Endothelial cell (in vitro differentiated cells): ENCODE results near the gene RNF4. TPM values are rescaled to one million over a fixed set of nuclear protein-coding genes. Genes with fewer than 3 reads are reported as not detected.
"Not testable (repeated sequence)": the region's sequence is repeated elsewhere in the genome, so short reads cannot be mapped to it uniquely, and the experiment has no call there.

Experiments used
- DNase-seq: peaks from one replicate; pipeline ENCODE4 v3.0.0; 2021; ENCODE audit warnings: low spot score
- H3K27ac Mint-ChIP-seq: one replicate; pipeline ENCODE4 v1.8.0; 2021; ENCODE audit warnings: mixed read lengths, inconsistent platforms; ENCODE audit not compliant: unreplicated experiment
- H3K27me3 Mint-ChIP-seq: one replicate; pipeline ENCODE4 v1.8.0; 2021; ENCODE audit warnings: mild to moderate bottlenecking, moderate library complexity, mixed read lengths, inconsistent platforms; ENCODE audit not compliant: unreplicated experiment
- H3K36me3 Mint-ChIP-seq: one replicate; pipeline ENCODE4 v1.8.0; 2021; ENCODE audit warnings: mild to moderate bottlenecking, low read depth, mixed read lengths, inconsistent platforms; ENCODE audit not compliant: unreplicated experiment
- H3K4me1 Mint-ChIP-seq: one replicate; pipeline ENCODE4 v1.8.0; 2021; ENCODE audit warnings: mild to moderate bottlenecking, mixed read lengths, inconsistent platforms; ENCODE audit not compliant: unreplicated experiment
- H3K4me3 Mint-ChIP-seq: one replicate; pipeline ENCODE4 v1.8.0; 2021; ENCODE audit warnings: mild to moderate bottlenecking, mixed read lengths, inconsistent platforms; ENCODE audit not compliant: unreplicated experiment
- H3K9me3 Mint-ChIP-seq: one replicate; pipeline ENCODE4 v1.8.0; 2021; ENCODE audit warnings: mixed read lengths, inconsistent platforms; ENCODE audit not compliant: unreplicated experiment
- CTCF ChIP-seq: fragments of 200-600 bp; sonication (generic); IDR thresholded peaks from one replicate; pipeline ENCODE4 v1.5.0; 2021; ENCODE audit warnings: antibody characterized with exemption; ENCODE audit not compliant: unreplicated experiment
- total RNA-seq: library from RNA; stranded (reverse); fragmentation: NEBNext Ultra II Directional; extraction: Animal tissue kit (Norgen Biotek cat#: 25700); gene quantifications from one replicate; pipeline ENCODE4 v1.2.1, GENCODE V29; 2021; ENCODE audit not compliant: unreplicated experiment

RNF4 gene
- total RNA-seq, 1 donor from 2014 or later: 65.0 TPM

GRCh38 chr4:2545321-2546013 lies 76.6 kb downstream of the RNF4 start:
- no peak for TF ChIP-seq CTCF
- Mint-ChIP-seq H3K36me3 (peaks cover 3% of the 10 kb centered on the region), H3K4me3 (no peak overlapping the region), H3K27me3 (no peaks in the 10 kb centered on the region), H3K4me1 (peaks cover 2% of the 10 kb centered on the region), H3K27ac (no peak overlapping the region), H3K9me3 (no peaks in the 10 kb centered on the region)
- no peak for DNase-seq

- Mint-ChIP-seq H3K9me3 (no peaks in the 10 kb centered on the region), H3K4me1 (peaks cover 2% of the 10 kb centered on the region), H3K36me3 (peaks cover 3% of the 10 kb centered on the region), H3K27me3 (peaks cover under 1% of the 10 kb centered on the region), H3K27ac (no peak overlapping the region), H3K4me3 (no peak overlapping the region)
- DNase-seq: no peak
- TF ChIP-seq CTCF: no peak
Observed at GRCh38 chr4:2546286-2546823, 77.4 kb downstream of the RNF4 start.

- not testable (repeated sequence) for H3K27ac Mint-ChIP-seq, DNase-seq, H3K4me1 Mint-ChIP-seq, H3K27me3 Mint-ChIP-seq, H3K36me3 Mint-ChIP-seq, H3K9me3 Mint-ChIP-seq, H3K4me3 Mint-ChIP-seq
Observed at GRCh38 chr4:2546961-2547691, 78.2 kb downstream of the RNF4 start.

GRCh38 chr4:2551118-2551517 lies 82.2 kb downstream of the RNF4 start:
- no peak for DNase-seq
- H3K27me3 Mint-ChIP-seq: peaks cover 2% of the 10 kb centered on the region
- H3K4me1 Mint-ChIP-seq: no peaks in the 10 kb centered on the region
- H3K36me3 Mint-ChIP-seq: no peaks in the 10 kb centered on the region
- no peak for TF ChIP-seq CTCF
- no peaks in the 10 kb centered on the region for H3K9me3 Mint-ChIP-seq
- H3K4me3 Mint-ChIP-seq: no peak overlapping the region
- H3K27ac Mint-ChIP-seq: no peak overlapping the region

- no peak for TF ChIP-seq CTCF
Observed at GRCh38 chr4:2552806-2553205, 83.9 kb downstream of the RNF4 start.

More at GRCh38 chr4:2552806-2553205, 83.9 kb downstream of the RNF4 start:
- Mint-ChIP-seq H3K4me3 (no peak overlapping the region), H3K27ac (no peak overlapping the region), H3K27me3 (peaks cover 2% of the 10 kb centered on the region), H3K9me3 (no peaks in the 10 kb centered on the region), H3K36me3 (no peaks in the 10 kb centered on the region), H3K4me1 (no peaks in the 10 kb centered on the region)
- no peak for DNase-seq
